ENCODE measurements around the gene CALN1. TPM values are rescaled to one million over a fixed set of nuclear protein-coding genes. Genes with fewer than 3 reads are reported as not detected.

Gene CALN1
- total and polyA plus RNA-seq, 2 experiments from 2014 or later: 7.6 to 14.5 TPM

DNA sequence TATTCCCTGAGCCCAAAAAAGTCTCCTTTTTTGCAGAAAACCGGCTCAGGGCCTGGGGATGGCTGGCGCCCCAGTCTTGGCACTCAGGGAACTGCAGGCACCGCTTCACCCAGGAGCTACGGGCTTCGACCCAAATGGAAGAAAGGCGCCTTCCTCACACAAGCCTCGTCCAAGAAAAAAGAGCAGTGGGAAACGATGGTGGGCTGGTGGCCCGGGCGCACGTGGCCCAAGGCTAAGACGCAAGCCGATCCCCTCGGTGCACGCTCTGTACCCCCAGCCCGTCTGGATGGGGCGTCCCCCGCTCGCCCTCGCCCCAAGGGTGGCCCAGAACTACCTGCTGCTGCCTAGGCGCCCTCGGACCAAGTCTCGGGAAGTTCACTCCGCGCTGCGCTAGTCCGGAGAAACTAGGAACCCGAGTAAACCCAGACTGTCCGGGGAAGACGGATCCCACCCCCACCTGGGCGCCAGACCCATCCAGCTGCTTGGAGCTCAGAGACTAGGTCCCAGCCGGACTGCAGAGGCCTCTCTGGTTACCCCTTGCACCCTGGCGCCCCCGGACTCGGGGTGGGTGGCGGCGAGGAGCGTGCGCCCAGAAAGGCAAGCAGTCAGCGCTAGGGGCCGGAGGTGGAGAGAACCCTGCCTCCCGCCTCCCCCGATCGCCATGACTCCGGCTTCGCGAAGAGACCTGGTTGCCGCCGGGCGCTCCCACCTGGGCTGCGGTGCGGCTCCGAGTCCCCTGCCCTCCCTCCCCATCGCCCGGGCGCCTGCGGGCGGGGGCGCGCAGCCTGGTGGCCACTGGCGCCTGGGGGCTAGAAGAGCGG lies 76.4 kb downstream of the CALN1 start:
- Histone ChIP-seq H3F3A (replicated peaks; ENCODE audit: low read depth) (no peaks in the 10 kb centered on the region), H3K9me2 (ENCODE audit: insufficient read depth) (no peaks in the 10 kb centered on the region), H4K20me1 (replicated peaks; ENCODE audit: insufficient read depth) (no peaks in the 10 kb centered on the region; the same call in 1 of the 2 replicates), H2AFZ (peak overlapping the region; percentile 99), H3K4me2 (peak overlapping the region; percentile 96), H3K4me3 (peak overlapping the region; percentile 90), H3K27ac (ENCODE audit: low read depth) (no peak overlapping the region), H3K4me1 (ENCODE audit: insufficient read depth) (peaks cover 23% of the 10 kb centered on the region), H3K27me3 (ENCODE audit: insufficient read depth) (peaks cover 32% of the 10 kb centered on the region), H3K36me3 (ENCODE audit: insufficient read depth) (peaks cover 9% of the 10 kb centered on the region), H3K79me2 (replicated peaks; ENCODE audit: insufficient read depth) (peaks cover 47% of the 10 kb centered on the region)
- no peak for TF ChIP-seq JUNB (IDR thresholded peaks at IDR 0.05; ENCODE audit: unreplicated experiment)
- TF ChIP-seq, protein P1, sequence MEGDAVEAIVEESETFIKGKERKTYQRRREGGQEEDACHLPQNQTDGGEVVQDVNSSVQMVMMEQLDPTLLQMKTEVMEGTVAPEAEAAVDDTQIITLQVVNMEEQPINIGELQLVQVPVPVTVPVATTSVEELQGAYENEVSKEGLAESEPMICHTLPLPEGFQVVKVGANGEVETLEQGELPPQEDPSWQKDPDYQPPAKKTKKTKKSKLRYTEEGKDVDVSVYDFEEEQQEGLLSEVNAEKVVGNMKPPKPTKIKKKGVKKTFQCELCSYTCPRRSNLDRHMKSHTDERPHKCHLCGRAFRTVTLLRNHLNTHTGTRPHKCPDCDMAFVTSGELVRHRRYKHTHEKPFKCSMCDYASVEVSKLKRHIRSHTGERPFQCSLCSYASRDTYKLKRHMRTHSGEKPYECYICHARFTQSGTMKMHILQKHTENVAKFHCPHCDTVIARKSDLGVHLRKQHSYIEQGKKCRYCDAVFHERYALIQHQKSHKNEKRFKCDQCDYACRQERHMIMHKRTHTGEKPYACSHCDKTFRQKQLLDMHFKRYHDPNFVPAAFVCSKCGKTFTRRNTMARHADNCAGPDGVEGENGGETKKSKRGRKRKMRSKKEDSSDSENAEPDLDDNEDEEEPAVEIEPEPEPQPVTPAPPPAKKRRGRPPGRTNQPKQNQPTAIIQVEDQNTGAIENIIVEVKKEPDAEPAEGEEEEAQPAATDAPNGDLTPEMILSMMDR (conservative IDR thresholded peaks at IDR 0.05; ENCODE audit: low read depth in 2 of 2): peak; percentile 37 to 41; a peak in 3 of 4 replicates
- Mint-ChIP-seq H3K9me3 (peaks cover 27% of the 10 kb centered on the region), H3K36me3 (ENCODE audit: low read depth) (peaks cover 34% of the 10 kb centered on the region), H3K27ac (no peak overlapping the region), H3K27me3 (ENCODE audit: insufficient read depth, low read depth, poor library complexity) (peaks cover 29% of the 10 kb centered on the region), H3K4me1 (peaks cover 21% of the 10 kb centered on the region), H3K4me3 (peak overlapping the region; percentile 86)
- peak; percentile 57 for ATAC-seq
- DNase-seq (ENCODE audit: low spot score): peak; percentile 79

DNA sequence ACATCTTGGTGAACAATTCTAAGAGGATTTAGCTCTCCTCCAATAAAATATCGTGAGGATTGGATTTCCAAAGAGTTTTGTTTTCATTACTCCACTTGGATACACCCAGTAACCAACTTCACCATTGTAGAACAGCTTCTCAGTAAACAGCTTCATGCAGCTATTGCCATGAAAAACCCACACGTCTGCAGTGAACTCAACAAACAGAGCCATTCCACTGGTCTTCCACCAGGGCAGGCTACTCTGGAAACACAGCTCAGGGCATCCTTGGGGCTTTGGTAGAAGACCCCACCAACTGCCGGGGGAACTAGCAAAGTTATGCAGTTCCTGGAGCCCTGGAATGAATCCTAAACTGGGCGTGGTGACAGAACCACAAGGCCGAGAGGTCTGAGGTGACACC lies 77.4 kb downstream of the CALN1 start:
- ATAC-seq (no peak), DNase-seq (ENCODE audit: low spot score) (peak; percentile 34)
- H3K27me3 ChIP-seq (ENCODE audit: insufficient read depth): peaks cover 32% of the 10 kb centered on the region
- peaks cover 35% of the 10 kb centered on the region for H3K36me3 Mint-ChIP-seq (ENCODE audit: low read depth)
- peak overlapping the region; percentile 90; the same call in 1 of the 2 replicates for H3K4me3 ChIP-seq
- H3K27me3 Mint-ChIP-seq (ENCODE audit: insufficient read depth, low read depth, poor library complexity): peaks cover 28% of the 10 kb centered on the region
- peak overlapping the region; percentile 86 for H3K4me3 Mint-ChIP-seq
- H3K4me2 ChIP-seq: peak overlapping the region; percentile 96
- peaks cover 9% of the 10 kb centered on the region for H3K36me3 ChIP-seq (ENCODE audit: insufficient read depth)
- H3K4me1 ChIP-seq (ENCODE audit: insufficient read depth): peaks cover 23% of the 10 kb centered on the region
- H3K9me2 ChIP-seq (ENCODE audit: insufficient read depth): no peaks in the 10 kb centered on the region
- H4K20me1 ChIP-seq (replicated peaks; ENCODE audit: insufficient read depth): no peaks in the 10 kb centered on the region; the same call in 1 of the 2 replicates
- peaks cover 58% of the 10 kb centered on the region for H3K79me2 ChIP-seq (replicated peaks; ENCODE audit: insufficient read depth)
- H3K4me1 Mint-ChIP-seq: peaks cover 21% of the 10 kb centered on the region
- H3K9me3 Mint-ChIP-seq: peaks cover 27% of the 10 kb centered on the region
- no peak overlapping the region for H3K27ac Mint-ChIP-seq
- H3F3A ChIP-seq (replicated peaks; ENCODE audit: low read depth): no peaks in the 10 kb centered on the region
- H3K27ac ChIP-seq (ENCODE audit: low read depth): no peak overlapping the region
- H2AFZ ChIP-seq: no peak overlapping the region
- no peak for TF ChIP-seq ZNF331 (CRISPR knock-in tag; IDR thresholded peaks at IDR 0.05; ENCODE audit: low read depth)
- no peak for TF ChIP-seq JUNB (IDR thresholded peaks at IDR 0.05; ENCODE audit: unreplicated experiment)
- no peak for TF ChIP-seq ZNF114 (CRISPR knock-in tag; IDR thresholded peaks at IDR 0.05)
- no peak for TF ChIP-seq POLR2AphosphoS5 (IDR thresholded peaks at IDR 0.05; ENCODE audit: low read depth)
- TF ChIP-seq NANOG (IDR thresholded peaks at IDR 0.05; ENCODE audit: borderline replicate concordance): no peak
- TF ChIP-seq, protein P2, sequence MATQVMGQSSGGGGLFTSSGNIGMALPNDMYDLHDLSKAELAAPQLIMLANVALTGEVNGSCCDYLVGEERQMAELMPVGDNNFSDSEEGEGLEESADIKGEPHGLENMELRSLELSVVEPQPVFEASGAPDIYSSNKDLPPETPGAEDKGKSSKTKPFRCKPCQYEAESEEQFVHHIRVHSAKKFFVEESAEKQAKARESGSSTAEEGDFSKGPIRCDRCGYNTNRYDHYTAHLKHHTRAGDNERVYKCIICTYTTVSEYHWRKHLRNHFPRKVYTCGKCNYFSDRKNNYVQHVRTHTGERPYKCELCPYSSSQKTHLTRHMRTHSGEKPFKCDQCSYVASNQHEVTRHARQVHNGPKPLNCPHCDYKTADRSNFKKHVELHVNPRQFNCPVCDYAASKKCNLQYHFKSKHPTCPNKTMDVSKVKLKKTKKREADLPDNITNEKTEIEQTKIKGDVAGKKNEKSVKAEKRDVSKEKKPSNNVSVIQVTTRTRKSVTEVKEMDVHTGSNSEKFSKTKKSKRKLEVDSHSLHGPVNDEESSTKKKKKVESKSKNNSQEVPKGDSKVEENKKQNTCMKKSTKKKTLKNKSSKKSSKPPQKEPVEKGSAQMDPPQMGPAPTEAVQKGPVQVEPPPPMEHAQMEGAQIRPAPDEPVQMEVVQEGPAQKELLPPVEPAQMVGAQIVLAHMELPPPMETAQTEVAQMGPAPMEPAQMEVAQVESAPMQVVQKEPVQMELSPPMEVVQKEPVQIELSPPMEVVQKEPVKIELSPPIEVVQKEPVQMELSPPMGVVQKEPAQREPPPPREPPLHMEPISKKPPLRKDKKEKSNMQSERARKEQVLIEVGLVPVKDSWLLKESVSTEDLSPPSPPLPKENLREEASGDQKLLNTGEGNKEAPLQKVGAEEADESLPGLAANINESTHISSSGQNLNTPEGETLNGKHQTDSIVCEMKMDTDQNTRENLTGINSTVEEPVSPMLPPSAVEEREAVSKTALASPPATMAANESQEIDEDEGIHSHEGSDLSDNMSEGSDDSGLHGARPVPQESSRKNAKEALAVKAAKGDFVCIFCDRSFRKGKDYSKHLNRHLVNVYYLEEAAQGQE (IDR thresholded peaks at IDR 0.05; ENCODE audit: unreplicated experiment): no peak
- TF ChIP-seq EZH2phosphoT487 (IDR thresholded peaks at IDR 0.05; ENCODE audit: unreplicated experiment): no peak
- TF ChIP-seq STAT1 (IDR thresholded peaks at IDR 0.05; ENCODE audit: unreplicated experiment): no peak

Data from GM23338 (cell line).